Stimulated activated CD4-positive, alpha-beta T cell treated with anti-CD3 and anti-CD28 coated beads, Interleukin-2, amount 100 ng/mL, for 48 hours (primary cell): ENCODE data around the gene KLHL34.

Experiments used
- DNase-seq, 2 donors: peaks; one replicate each; pipeline ENCODE4 v3.0.0-alpha.2; 2020

The KLHL34 gene

GRCh38 chrX:21658152-21658737 is at the start of gene KLHL34:
Gene KLHL34, minus strand, starts transcription at chrX:21658330. Its CDS starts 542 bp downstream, at chrX:21657788.
- no peak for DNase-seq

GRCh38 chrX:21705225-21705624 is 47.1 kb upstream of the KLHL34 start:
- no peak for DNase-seq

GRCh38 chrX:21702725-21703124 is 44.6 kb upstream of the KLHL34 start:
- DNase-seq, result no peak

GRCh38 chrX:21700967-21701366 is 42.8 kb upstream of the KLHL34 start:
- DNase-seq, result no peak

GRCh38 chrX:21700275-21700674 is 42.1 kb upstream of the KLHL34 start:
- DNase-seq, result no peak

- no peak for DNase-seq
Measured at GRCh38 chrX:21699136-21699535, 41.0 kb upstream of the KLHL34 start.

GRCh38 chrX:21698272-21698671 is 40.1 kb upstream of the KLHL34 start:
- DNase-seq, result no peak

- no peak for DNase-seq
Measured at GRCh38 chrX:21691512-21692018, 33.4 kb upstream of the KLHL34 start.

GRCh38 chrX:21683941-21684340 is 25.8 kb upstream of the KLHL34 start:
- no peak for DNase-seq

GRCh38 chrX:21678048-21678612 is 20.0 kb upstream of the KLHL34 start:
- DNase-seq, result no peak

- no peak for DNase-seq
Measured at GRCh38 chrX:21675931-21676330, 17.8 kb upstream of the KLHL34 start.

- DNase-seq, result no peak
Measured at GRCh38 chrX:21674430-21675186, 16.5 kb upstream of the KLHL34 start.

GRCh38 chrX:21666679-21667078 is 8.5 kb upstream of the KLHL34 start:
- no peak for DNase-seq

GRCh38 chrX:21666252-21666651 is 8.1 kb upstream of the KLHL34 start:
- DNase-seq, result no peak

GRCh38 chrX:21662761-21663160 is 4.6 kb upstream of the KLHL34 start:
- no peak for DNase-seq

- DNase-seq, result no peak
Measured at GRCh38 chrX:21661316-21661715, 3.2 kb upstream of the KLHL34 start.

GRCh38 chrX:21660156-21660555 is 2.0 kb upstream of the KLHL34 start:
- no peak for DNase-seq

- DNase-seq, result no peak
Measured at GRCh38 chrX:21659320-21659719, 1.2 kb upstream of the KLHL34 start.

- DNase-seq, result peak; percentile 1 to 11
Measured at GRCh38 chrX:21658746-21659145, 616 bp upstream of the KLHL34 start.

- DNase-seq, result no peak
Measured at GRCh38 chrX:21657318-21658151, 595 bp downstream of the KLHL34 start.

- DNase-seq, result no peak
Measured at GRCh38 chrX:21656587-21657317, 1.4 kb downstream of the KLHL34 start.

GRCh38 chrX:21655901-21656586 is 2.1 kb downstream of the KLHL34 start:
- no peak for DNase-seq
